HG02970 (cell line): ENCODE data around the gene RMI2.

Experiments used
- ATAC-seq: cut with Tn5 transposase; IDR thresholded peaks from one replicate; pipeline ENCODE4 v1.9.1; 2021; ENCODE audit warnings: mild to moderate bottlenecking, moderate library complexity, moderate number of reproducible peaks; ENCODE audit not compliant: unreplicated experiment, low FRiP score

The RMI2 gene

GRCh38 chr16:11345040-11345862 lies at the start of gene RMI2:
Gene RMI2 (plus strand): TSS chr16:11345459. CDS start chr16:11345472, 13 bp downstream.
- peak; percentile 97 for ATAC-seq

DNA sequence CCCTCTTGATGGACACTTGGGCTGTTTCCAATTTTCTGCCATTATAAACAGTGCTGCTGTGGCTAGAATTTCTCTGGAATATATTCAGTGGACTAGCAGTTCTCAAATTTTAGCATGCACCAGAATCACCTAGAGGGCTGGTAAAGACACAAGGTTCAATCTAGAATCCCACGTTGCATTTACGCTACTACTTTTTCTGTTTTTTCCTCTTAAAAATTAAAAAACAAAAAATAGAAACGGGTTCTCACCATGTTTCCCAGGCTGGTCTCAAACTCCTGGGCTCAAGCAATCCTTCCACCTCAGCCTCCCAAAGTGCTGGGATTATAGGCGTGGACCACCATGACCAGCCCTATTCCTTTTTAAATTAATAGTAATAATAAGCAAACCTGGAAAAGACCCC lies 49.6 kb upstream of the RMI2 start:
- ATAC-seq = no peak

DNA sequence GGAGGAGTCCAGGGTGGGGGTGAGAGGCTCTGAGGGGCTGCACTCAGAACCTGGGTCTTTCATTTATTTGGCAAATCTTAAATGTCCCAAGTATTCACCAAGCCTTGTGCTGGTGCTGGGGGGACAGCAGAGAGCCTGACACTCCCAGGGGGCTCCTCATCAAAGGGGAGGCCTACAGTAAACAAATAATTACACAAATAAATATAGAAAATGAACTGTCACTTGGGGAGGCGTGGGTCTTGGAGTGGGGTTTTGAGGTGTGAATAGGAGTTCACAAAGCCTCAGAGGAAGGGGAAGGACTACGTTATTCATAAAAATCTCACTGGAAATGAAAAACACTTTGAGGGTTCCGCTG lies 48.9 kb upstream of the RMI2 start:
- ATAC-seq = no peak

- no peak for ATAC-seq
Observed at GRCh38 chr16:11296706-11297491, 48.4 kb upstream of the RMI2 start.

- ATAC-seq = peak; percentile 64
Observed at GRCh38 chr16:11297492-11298142, 47.6 kb upstream of the RMI2 start.

DNA sequence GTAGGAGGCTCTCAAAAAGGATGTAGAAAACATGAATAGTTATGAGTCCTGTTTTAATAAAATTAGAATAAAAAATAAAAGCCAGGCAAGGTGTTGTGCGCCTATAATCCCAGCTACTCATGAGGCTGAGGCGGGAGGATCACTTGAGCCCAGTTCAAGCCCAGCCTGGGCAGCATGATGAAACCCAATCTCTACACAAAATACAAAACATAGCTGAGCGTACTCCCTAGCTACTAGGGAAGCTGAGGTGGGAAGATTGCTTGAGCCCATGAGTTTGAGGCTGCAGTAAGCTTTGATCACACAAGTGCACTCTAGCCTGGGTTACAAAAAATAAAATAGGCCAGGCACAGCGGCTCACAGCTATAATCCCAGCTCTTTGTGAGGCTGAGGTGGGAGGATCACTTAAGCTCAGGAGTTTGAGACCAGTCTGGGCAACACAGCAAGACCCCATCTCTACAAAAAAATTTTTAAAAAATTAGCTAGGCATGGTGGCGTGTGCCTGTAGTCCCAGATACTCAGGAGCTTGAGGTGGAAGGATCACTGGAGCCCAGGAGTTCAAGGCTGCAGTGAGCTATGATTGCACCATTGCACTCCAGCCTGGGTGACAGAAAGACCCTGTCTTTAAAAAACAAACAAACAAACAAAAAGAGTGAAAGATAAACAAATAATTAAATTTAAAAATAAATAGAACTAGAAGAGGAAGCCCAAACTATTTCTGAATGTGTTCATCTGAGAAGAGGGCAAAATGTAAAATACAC lies 46.9 kb upstream of the RMI2 start:
- no peak for ATAC-seq

- peak; percentile 39 for ATAC-seq
Observed at GRCh38 chr16:11298950-11299547, 46.2 kb upstream of the RMI2 start.

- ATAC-seq = no peak
Observed at GRCh38 chr16:11299865-11300559, 45.2 kb upstream of the RMI2 start.

DNA sequence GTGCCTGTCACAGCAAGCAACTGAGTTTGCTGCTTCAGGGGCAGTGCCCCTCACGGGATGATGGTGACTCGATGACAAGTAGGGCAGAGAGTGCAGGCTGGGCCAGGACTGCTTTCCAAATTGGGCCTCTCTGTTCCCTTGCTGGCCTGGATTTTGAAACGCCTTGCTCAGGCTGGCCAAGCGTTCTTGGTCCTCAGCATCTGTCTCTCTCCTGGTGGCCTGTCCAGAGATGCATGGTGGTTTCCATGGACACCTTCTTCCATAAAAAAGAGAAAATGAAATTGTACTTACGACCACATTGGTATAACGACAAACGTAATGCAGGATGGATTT lies 44.7 kb upstream of the RMI2 start:
- no peak for ATAC-seq

- no peak for ATAC-seq
Observed at GRCh38 chr16:11301645-11302501, 43.4 kb upstream of the RMI2 start.

GRCh38 chr16:11302977-11303376 lies 42.3 kb upstream of the RMI2 start:
- ATAC-seq = no peak

DNA sequence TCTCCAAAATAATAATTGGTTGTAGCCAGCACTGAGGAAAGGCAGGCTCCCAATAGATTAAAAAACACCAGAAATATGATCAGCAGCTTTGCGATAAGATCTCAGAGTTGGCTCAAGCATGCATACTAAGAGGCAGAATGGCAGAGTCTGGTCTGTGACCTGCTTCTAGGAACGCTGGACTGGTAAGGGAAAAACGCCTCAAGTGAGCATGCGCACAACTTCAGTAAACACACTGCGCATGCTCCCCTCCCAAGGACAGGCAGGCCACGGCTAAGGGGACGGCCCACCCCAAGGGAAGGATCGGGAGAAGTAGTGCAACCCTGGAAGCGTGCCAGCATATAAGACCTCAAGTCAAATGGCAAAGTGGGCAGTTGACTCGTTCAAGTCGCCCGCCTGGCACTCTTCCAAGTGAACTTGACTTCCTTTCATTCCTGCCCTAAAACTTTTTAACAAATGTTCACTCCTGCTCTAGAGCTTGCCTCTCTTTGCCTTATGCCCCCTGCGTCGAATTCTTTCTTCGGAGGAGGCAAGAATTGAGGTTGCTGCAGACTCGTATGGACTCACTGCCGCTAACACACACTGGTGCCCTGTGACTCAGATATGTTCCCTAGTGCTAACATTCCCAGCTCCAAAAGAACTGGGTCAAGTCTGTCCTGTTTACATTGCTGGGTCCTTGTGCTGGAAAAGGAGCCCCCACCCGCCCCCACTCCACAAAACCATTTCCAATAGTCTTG lies 41.7 kb upstream of the RMI2 start:
- ATAC-seq = no peak

DNA sequence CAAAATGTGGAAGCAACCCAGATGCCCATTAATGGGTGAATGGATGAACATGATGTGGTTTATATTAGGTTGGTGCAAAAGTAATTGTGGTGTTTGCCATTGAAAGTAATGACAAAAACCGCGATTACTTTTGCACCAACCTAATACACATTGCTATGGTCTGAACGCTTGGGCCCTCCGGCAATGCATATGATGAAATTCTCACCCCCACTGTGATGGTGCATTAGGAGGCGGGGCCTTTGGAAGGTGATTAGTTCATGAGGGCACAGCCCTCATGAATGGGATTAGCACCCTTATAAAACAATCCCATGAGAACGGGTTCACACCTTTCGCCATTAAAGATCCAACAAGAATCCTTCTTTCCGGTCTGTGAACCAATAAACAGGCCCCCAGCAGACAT lies 38.9 kb upstream of the RMI2 start:
- ATAC-seq = no peak

DNA sequence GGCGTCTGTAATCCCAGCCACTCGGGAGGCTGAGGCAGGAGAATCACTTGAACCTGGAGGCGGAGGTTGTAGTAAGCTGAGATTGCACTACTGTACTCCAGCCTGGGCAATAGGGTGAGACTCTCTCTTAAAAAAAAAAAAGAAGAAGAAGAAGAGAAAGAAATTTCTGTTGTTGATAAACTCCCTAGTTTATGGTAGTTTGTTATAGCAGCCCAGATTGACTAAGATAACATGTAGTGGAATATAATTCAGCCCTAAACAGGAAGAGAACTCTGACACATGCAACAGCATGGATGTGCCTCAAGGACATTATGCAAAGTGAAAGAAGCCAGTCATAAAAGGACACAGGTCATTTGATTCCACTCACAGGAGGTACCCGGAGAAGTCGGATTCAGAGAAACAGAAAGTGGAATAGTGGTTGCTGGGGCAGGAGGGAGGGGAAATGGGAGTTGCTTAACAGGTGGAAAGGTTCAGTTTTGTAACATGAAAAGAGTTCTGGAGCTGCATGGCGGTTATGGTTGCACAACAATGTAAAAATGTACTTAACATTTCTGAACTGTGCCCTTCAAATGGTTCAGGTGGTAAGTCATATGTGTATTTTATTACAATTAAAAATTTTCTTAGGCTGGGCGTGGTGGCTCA lies 38.1 kb upstream of the RMI2 start:
- ATAC-seq = no peak

DNA sequence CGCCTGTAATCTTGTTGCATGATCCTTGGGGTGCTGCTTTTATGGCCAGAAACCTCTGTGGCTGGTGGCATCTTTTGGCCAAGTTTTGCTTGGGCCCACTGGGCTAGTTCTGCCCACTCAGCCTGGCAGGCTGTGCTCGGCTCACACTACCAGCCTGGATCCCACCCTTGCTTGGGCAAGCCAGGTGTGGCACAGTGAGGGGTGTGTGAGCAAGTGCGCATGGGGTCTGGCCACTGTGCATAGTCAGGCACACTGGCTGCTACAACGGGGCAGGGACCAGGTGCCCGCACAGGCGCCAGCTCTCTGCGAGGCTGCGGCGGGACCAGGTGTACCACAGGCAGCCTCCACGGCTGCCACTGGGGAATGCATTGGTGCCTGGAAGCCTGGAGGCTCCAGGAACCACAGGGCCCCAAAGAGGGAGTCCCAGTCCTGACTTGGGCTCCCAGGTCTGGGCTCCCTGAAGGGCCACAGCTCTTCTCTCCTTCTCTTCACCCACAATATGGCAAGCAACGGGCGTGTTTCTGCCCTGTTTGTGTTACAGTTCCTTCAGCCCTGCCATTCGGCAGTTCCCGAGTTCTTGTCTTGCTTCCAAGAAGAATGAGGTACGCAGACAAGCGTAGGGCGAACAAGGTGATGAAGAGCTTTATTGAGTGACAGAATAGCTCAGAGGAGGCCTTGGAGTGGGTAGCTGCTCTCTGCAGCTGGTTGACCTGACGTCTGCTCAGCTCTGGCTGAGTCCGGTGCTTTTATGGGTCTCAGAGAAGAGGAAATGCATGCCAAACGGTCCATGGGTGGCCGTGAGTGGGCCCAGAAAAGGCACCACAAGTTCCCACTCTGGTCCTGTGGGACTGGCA lies 37.4 kb upstream of the RMI2 start:
- no peak for ATAC-seq

GRCh38 chr16:11308493-11309283 lies 36.6 kb upstream of the RMI2 start:
- no peak for ATAC-seq
